Hepatocyte (in vitro differentiated cells): ENCODE results near the gene HGD. TPM values are rescaled to one million over a fixed set of nuclear protein-coding genes. Genes with fewer than 3 reads are reported as not detected.

Experiments used
- DNase-seq: peaks from one replicate; pipeline ENCODE4 v3.0.0-alpha.2; 2016; ENCODE audit warnings: low spot score
- H2AFZ ChIP-seq: fragments of 200-600 bp; sonication (generic); 2 replicates; pipeline ENCODE4 v1.6.0; 2016; ENCODE audit warnings: antibody characterized with exemption, mild to moderate bottlenecking
- H3K27ac ChIP-seq: fragments of 200-600 bp; sonication (generic); 2 replicates; pipeline ENCODE4 v1.5.1; 2016; ENCODE audit warnings: mild to moderate bottlenecking
- H3K27me3 ChIP-seq: fragments of 200-600 bp; sonication (generic); 2 replicates; pipeline ENCODE4 v1.6.1; 2016
- H3K36me3 ChIP-seq: fragments of 200-600 bp; sonication (generic); replicated peaks from 2 replicates; pipeline ENCODE4 v1.5.1; 2016; ENCODE audit warnings: low read depth; ENCODE audit not compliant: insufficient read depth
- H3K4me1 ChIP-seq: fragments of 200-600 bp; sonication (generic); 2 replicates; pipeline ENCODE4 v1.5.1; 2016; ENCODE audit warnings: mild to moderate bottlenecking, moderate library complexity; ENCODE audit not compliant: insufficient read depth
- H3K4me2 ChIP-seq: fragments of 200-600 bp; sonication (generic); 2 replicates; pipeline ENCODE4 v1.6.0; 2016
- H3K4me3 ChIP-seq: fragments of 200-600 bp; sonication (generic); 2 replicates; pipeline ENCODE4 v1.5.1; 2016; ENCODE audit warnings: mild to moderate bottlenecking
- H3K79me2 ChIP-seq: fragments of 200-600 bp; sonication (generic); 2 replicates; pipeline ENCODE4 v1.6.0; 2017; ENCODE audit warnings: mild to moderate bottlenecking
- H3K9me2 ChIP-seq: fragments of 200-600 bp; sonication (generic); replicated peaks from 2 replicates; pipeline ENCODE4 v1.6.0; 2017; ENCODE audit warnings: mild to moderate bottlenecking; ENCODE audit not compliant: insufficient read depth
- H3K9me3 ChIP-seq: fragments of 200-600 bp; sonication (generic); 2 replicates; pipeline ENCODE4 v1.5.1; 2016; ENCODE audit warnings: low read depth, mild to moderate bottlenecking
- H4K20me1 ChIP-seq: fragments of 200-600 bp; sonication (generic); 2 replicates; pipeline ENCODE4 v1.6.0; 2016; ENCODE audit warnings: mild to moderate bottlenecking; ENCODE audit not compliant: insufficient read depth, poor library complexity, severe bottlenecking
- CTCF ChIP-seq: fragments of 200-600 bp; sonication (generic); IDR thresholded peaks from 2 replicates; pipeline ENCODE4 v1.5.1; 2016; ENCODE audit warnings: antibody characterized with exemption, mild to moderate bottlenecking; ENCODE audit not compliant: poor library complexity
- EZH2 ChIP-seq: fragments of 200-600 bp; sonication (generic); IDR thresholded peaks from 2 replicates; pipeline ENCODE4 v1.6.1; 2016; ENCODE audit warnings: antibody characterized with exemption, mild to moderate bottlenecking, borderline replicate concordance
- EZH2phosphoT487 ChIP-seq: fragments of 200-600 bp; sonication (generic); IDR thresholded peaks from one replicate; pipeline ENCODE4 v1.6.1; 2018; ENCODE audit warnings: antibody characterized with exemption, mild to moderate bottlenecking, low read depth, moderate library complexity; ENCODE audit not compliant: unreplicated experiment, severe bottlenecking
- WGBS: methylation state at CpG from one replicate; pipeline ENCODE4 v1.1.6; 2016; ENCODE audit warnings: low lambda C conversion rate; ENCODE audit errors: missing lambda C conversion rate; 5-methylcytosine and 5-hydroxymethylcytosine counted together
- polyA plus RNA-seq: library from polyadenylated mRNA; unstranded; fragments of >200 nt; fragmentation: Nextera tagmentation; extraction: Ambion mirVana; gene quantifications from 2 replicates; pipeline ENCODE4 v1.2.1, GENCODE V29; 2016
- total RNA-seq: library from RNA; depleted of rRNA; stranded (reverse); fragments of >200 nt; gene quantifications from 2 replicates; pipeline ENCODE4 v1.2.3, GENCODE V29; 2014

HGD gene
- total and polyA plus RNA-seq, 2 experiments from 2014 or later: 63.6 to 64.6 TPM

GRCh38 chr3:120705884-120706582 is 24.0 kb upstream of the HGD start:
- H3K27me3 ChIP-seq: no peaks in the 10 kb centered on the region
- no peaks in the 10 kb centered on the region for H4K20me1 ChIP-seq
- no peak for TF ChIP-seq CTCF
- TF ChIP-seq EZH2phosphoT487: no peak
- TF ChIP-seq EZH2: no peak
- no peaks in the 10 kb centered on the region for H3K9me3 ChIP-seq
- 81% methylated on average over 5 of the region's 5 CpGs for WGBS
- no peaks in the 10 kb centered on the region for H3K36me3 ChIP-seq
- DNase-seq: no peak
- H3K4me2 ChIP-seq: no peak overlapping the region
- no peak overlapping the region for H3K4me3 ChIP-seq
- H2AFZ ChIP-seq: no peak overlapping the region
- H3K9me2 ChIP-seq: no peaks in the 10 kb centered on the region
- H3K79me2 ChIP-seq: no peaks in the 10 kb centered on the region
- H3K27ac ChIP-seq: no peak overlapping the region
- no peaks in the 10 kb centered on the region for H3K4me1 ChIP-seq

DNA sequence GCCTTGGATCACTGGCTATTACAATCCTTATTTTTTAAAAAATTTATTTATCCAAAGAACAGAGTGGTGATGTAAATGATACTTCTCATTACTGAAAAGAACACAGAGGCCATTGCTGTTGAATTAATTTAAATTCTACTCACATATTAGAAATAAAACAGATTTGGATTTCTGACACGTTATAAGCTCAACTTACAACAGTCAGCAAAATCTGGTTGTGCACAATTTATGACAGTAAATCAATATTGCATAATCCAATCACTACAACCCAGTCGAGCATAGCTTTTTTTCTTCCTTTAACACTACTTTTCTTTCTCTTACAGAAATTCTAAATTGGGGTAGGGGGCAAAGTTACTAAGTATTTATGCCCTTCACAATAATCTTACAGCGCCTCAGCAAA is 17.3 kb upstream of the HGD start:
- no peak overlapping the region for H3K27ac ChIP-seq
- H3K4me1 ChIP-seq: no peaks in the 10 kb centered on the region
- H3K27me3 ChIP-seq: no peaks in the 10 kb centered on the region
- no peaks in the 10 kb centered on the region for H3K9me3 ChIP-seq
- WGBS: 90% methylated on average over 3 of the region's 3 CpGs
- no peak overlapping the region for H3K4me3 ChIP-seq
- no peaks in the 10 kb centered on the region for H4K20me1 ChIP-seq
- no peak for DNase-seq
- H2AFZ ChIP-seq: no peak overlapping the region
- TF ChIP-seq CTCF (no peak), EZH2 (no peak), EZH2phosphoT487 (no peak)
- no peak overlapping the region for H3K4me2 ChIP-seq
- H3K9me2 ChIP-seq: no peaks in the 10 kb centered on the region
- H3K36me3 ChIP-seq: no peaks in the 10 kb centered on the region
- no peaks in the 10 kb centered on the region for H3K79me2 ChIP-seq

GRCh38 chr3:120693439-120694171 is 11.6 kb upstream of the HGD start:
- H3K27ac ChIP-seq: peak overlapping the region; percentile 77
- TF ChIP-seq EZH2phosphoT487 (no peak), EZH2 (no peak), CTCF (no peak)
- DNase-seq: peak; percentile 40

More at GRCh38 chr3:120693439-120694171, 11.6 kb upstream of the HGD start:
- Histone ChIP-seq H3K27me3 (no peaks in the 10 kb centered on the region), H3K4me3 (no peak overlapping the region), H3K9me3 (no peaks in the 10 kb centered on the region), H2AFZ (no peak overlapping the region), H3K79me2 (no peaks in the 10 kb centered on the region), H4K20me1 (no peaks in the 10 kb centered on the region), H3K9me2 (no peaks in the 10 kb centered on the region), H3K4me2 (peak overlapping the region; percentile 17), H3K36me3 (no peaks in the 10 kb centered on the region), H3K4me1 (peaks cover 7% of the 10 kb centered on the region)
- WGBS: 52% methylated on average over 1 of the region's 1 CpG
